Ovary (tissue), 9 donors: ENCODE results near the gene TBC1D5. TPM values are rescaled to one million over a fixed set of nuclear protein-coding genes. Genes with fewer than 3 reads are reported as not detected.

Experiments used
- DNase-seq, 5 donors: peaks; one replicate each; pipeline ENCODE4 v3.0.0-alpha.2; 2019 to 2020
- H3K27ac ChIP-seq, 2 donors: fragments of 200-600 bp; one replicate each; pipeline versions ENCODE4 v1.5.1 to v1.8.0; 2019 to 2022
- H3K27me3 ChIP-seq: fragments of 200-600 bp; one replicate; pipeline ENCODE4 v1.8.0; 2022
- H3K36me3 ChIP-seq: fragments of 200-600 bp; sonication (generic); one replicate; pipeline ENCODE4 v1.5.1; 2019
- H3K4me1 ChIP-seq: one replicate; pipeline ENCODE4 v1.8.1; 2013; ENCODE audit warnings: mild to moderate bottlenecking, moderate library complexity; ENCODE audit not compliant: insufficient read depth
- H3K4me3 ChIP-seq: fragments of 200-600 bp; sonication (generic); one replicate; pipeline ENCODE4 v1.5.1; 2017
- H3K9me3 ChIP-seq, 2 donors: fragments of 200-600 bp in 1 of 2; sonication (generic) in 1 of 2; one replicate each; pipeline versions ENCODE4 v1.5.1 to v1.8.1; 2013 to 2019; ENCODE audit warnings: mild to moderate bottlenecking in 1 of 2, moderate library complexity in 1 of 2
- CTCF ChIP-seq, 3 donors: fragments of 450-650 bp in 2 of 3; fragments of 200-600 bp in 1 of 3; IDR thresholded peaks; one replicate each; pipeline versions ENCODE4 v1.5.1 to v1.8.0; 2016 to 2022; ENCODE audit warnings: antibody characterized with exemption in 3 of 3, mild to moderate bottlenecking in 1 of 3
- EP300 ChIP-seq: sonication (generic); formaldehyde crosslinking; IDR thresholded peaks from one replicate; pipeline ENCODE4 v1.6.1; 2017; ENCODE audit warnings: antibody characterized with exemption
- POLR2A ChIP-seq: fragments of 450-650 bp; IDR thresholded peaks from one replicate; pipeline ENCODE4 v1.6.1; 2017; ENCODE audit warnings: antibody characterized with exemption, mild to moderate bottlenecking, moderate library complexity
- WGBS, 3 donors: extraction: QIAGEN DNeasy Blood & Tissue Kit in 1 of 3; methylation state at CpG; one replicate each; pipeline versions ENCODE4 v1.1.5 to v1.1.7; 2013 to 2017; 5-methylcytosine and 5-hydroxymethylcytosine counted together
- intact Hi-C, 4 donors: fragments of 100-400 bp; cut with DNase I; formaldehyde crosslinking; loops; one replicate each; pipeline versions ENCODE4 v1.11.0 to v1.15.1; 2022 to 2023
- polyA plus RNA-seq, 2 donors: library from polyadenylated mRNA; stranded (reverse); fragments of 200-250 nt in 1 of 2; fragments of 350-450 nt in 1 of 2; fragmentation: Illumina TruSeq in 1 of 2; extraction: RNeasy Lipid Tissue Mini Kit (QIAGEN cat#74804) in 1 of 2; gene quantifications; one replicate each; pipeline ENCODE4 v1.2.3, GENCODE V29; 2013 to 2014
- total RNA-seq, 7 donors: library from RNA; depleted of rRNA in 2 of 7; stranded (reverse); fragments of >200 nt in 2 of 7; fragmentation: NEBNext Ultra II Directional in 3 of 7; extraction: Animal tissue kit (Norgen Biotek cat#: 25700) in 3 of 7; gene quantifications; one replicate each; pipeline versions ENCODE4 v1.1.0 to v1.2.4, GENCODE V29; 2016 to 2023
- donor health status: DM: no; HTN: no; CAD: no; lungs with moderate emphysema.
- donor health status: DM: no; HTN: no; CAD: no.
- donor health status: Bipolar disorder and iron deficiency.
- donor health status: DM: yes; HTN: yes; CAD: no.
- donor health status: DM: no; HTN: no; CAD: no.
- donor health status: DM: yes; HTN: yes; CAD: no.

The TBC1D5 gene
- total and polyA plus RNA-seq, 9 donors = 20.7 to 73.5 (median 61.0) TPM

GRCh38 chr3:17479681-17480405 lies 262.6 kb downstream of the TBC1D5 start:
- H3K27me3 ChIP-seq = no peaks in the 10 kb centered on the region
- no peak overlapping the region for H3K27ac ChIP-seq
- DNase-seq = peak in 1 of 5 donors; percentile 8
- H3K36me3 ChIP-seq = no peaks in the 10 kb centered on the region
- no peak for TF ChIP-seq EP300
- TF ChIP-seq POLR2A = no peak
- TF ChIP-seq CTCF (IDR thresholded peaks at IDR 0.05) = no peak
- intact Hi-C loops = no loop called here
- H3K9me3 ChIP-seq = no peaks in the 10 kb centered on the region
- H3K4me1 ChIP-seq = no peaks in the 10 kb centered on the region
- H3K4me3 ChIP-seq = no peak overlapping the region
- 98 to 99% (median 98%) methylated on average over 13 to 16 of the region's 16 CpGs for WGBS, 3 donors

GRCh38 chr3:17478673-17479072 lies 263.8 kb downstream of the TBC1D5 start:
- intact Hi-C loops = no loop called here
- H3K9me3 ChIP-seq = no peaks in the 10 kb centered on the region
- no peak for DNase-seq
- TF ChIP-seq CTCF (IDR thresholded peaks at IDR 0.05) = no peak
- no peak for TF ChIP-seq POLR2A
- no peak for TF ChIP-seq EP300
- no peak overlapping the region for H3K4me3 ChIP-seq
- 76 to 92% (median 89%) methylated on average over 2 of the region's 2 CpGs for WGBS, 3 donors
- H3K36me3 ChIP-seq = no peaks in the 10 kb centered on the region
- H3K27ac ChIP-seq = no peak overlapping the region
- H3K4me1 ChIP-seq = no peaks in the 10 kb centered on the region
- H3K27me3 ChIP-seq = no peaks in the 10 kb centered on the region

- DNase-seq = no peak
- intact Hi-C loops = no loop called here
- H3K27me3 ChIP-seq = no peaks in the 10 kb centered on the region
- H3K4me3 ChIP-seq = no peak overlapping the region
- no peaks in the 10 kb centered on the region for H3K9me3 ChIP-seq
- no peak overlapping the region for H3K27ac ChIP-seq
- TF ChIP-seq EP300 (no peak), POLR2A (no peak), CTCF (IDR thresholded peaks at IDR 0.05) (no peak)
- no peaks in the 10 kb centered on the region for H3K36me3 ChIP-seq
- H3K4me1 ChIP-seq = no peaks in the 10 kb centered on the region
These were observed 268.7 kb downstream of the TBC1D5 start for GRCh38 chr3:17473761-17474160.

- H3K9me3 ChIP-seq = no peaks in the 10 kb centered on the region
- no peak overlapping the region for H3K27ac ChIP-seq
- no peak overlapping the region for H3K4me3 ChIP-seq
- 81 to 94% (median 87%) methylated on average over 1 of the region's 1 CpG for WGBS, 3 donors
- no peaks in the 10 kb centered on the region for H3K36me3 ChIP-seq
- H3K27me3 ChIP-seq = no peaks in the 10 kb centered on the region
- no peak for TF ChIP-seq POLR2A
- TF ChIP-seq CTCF (IDR thresholded peaks at IDR 0.05) = no peak
- no peak for TF ChIP-seq EP300
- H3K4me1 ChIP-seq = no peaks in the 10 kb centered on the region
- intact Hi-C loops = no loop called here
- DNase-seq = no peak
These were observed 272.5 kb downstream of the TBC1D5 start for GRCh38 chr3:17469954-17470353.
